ENCODE data around the gene C22orf39.

Gene C22orf39

DNA sequence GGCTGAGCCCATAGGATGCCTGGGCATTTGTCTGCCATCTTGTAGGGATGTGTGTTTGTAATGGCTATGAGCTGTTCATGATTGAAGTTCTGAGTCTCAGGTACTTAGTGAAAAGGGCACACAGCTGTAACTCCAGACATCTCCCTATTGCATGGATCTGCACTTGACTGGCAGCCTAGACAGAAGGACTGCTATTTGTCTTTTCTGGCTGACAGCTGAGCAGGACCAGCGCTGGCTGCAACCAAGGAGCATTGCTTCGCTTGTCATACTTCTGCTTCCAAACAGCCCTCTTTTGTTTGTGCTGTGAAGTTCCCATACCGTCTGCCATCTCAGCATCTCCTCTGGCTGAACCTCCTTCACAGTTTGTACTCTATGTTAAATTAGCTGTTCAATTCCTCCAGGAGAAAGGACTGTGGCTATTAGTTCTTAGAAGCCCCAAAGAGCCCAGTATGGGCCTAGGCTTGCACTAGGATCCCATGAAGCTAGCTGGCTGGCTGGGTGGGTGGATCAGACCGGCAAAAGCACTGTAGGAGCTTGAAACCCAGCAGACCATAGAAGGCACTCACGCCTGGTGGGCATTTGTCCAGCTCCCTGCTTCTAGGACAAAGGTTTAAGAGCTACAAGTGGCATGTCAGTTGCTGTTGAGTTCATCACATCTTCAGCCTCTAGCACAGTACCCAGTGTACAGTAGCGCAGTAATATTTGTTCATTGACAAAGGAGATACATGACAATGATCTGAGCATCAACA is 36.4 kb downstream of the C22orf39 start:
- no peak overlapping the region for H3K4me3 ChIP-seq (ENCODE audit: insufficient read depth, low read length, poor library complexity, severe bottlenecking)
- H3F3A ChIP-seq (ENCODE audit: insufficient read depth): no peaks in the 10 kb centered on the region
- no peaks in the 10 kb centered on the region for H3K9me3 ChIP-seq (ENCODE audit: insufficient read depth, low read length)
- H4K20me1 ChIP-seq (ENCODE audit: low read depth, low read length): no peaks in the 10 kb centered on the region
- H3K4me2 ChIP-seq (ENCODE audit: low read depth, low read length, poor library complexity, severe bottlenecking): no peak overlapping the region
- no peak for TF ChIP-seq EZH2phosphoT487 (conservative IDR thresholded peaks at IDR 0.05; ENCODE audit: low read length)
- TF ChIP-seq, protein P1, sequence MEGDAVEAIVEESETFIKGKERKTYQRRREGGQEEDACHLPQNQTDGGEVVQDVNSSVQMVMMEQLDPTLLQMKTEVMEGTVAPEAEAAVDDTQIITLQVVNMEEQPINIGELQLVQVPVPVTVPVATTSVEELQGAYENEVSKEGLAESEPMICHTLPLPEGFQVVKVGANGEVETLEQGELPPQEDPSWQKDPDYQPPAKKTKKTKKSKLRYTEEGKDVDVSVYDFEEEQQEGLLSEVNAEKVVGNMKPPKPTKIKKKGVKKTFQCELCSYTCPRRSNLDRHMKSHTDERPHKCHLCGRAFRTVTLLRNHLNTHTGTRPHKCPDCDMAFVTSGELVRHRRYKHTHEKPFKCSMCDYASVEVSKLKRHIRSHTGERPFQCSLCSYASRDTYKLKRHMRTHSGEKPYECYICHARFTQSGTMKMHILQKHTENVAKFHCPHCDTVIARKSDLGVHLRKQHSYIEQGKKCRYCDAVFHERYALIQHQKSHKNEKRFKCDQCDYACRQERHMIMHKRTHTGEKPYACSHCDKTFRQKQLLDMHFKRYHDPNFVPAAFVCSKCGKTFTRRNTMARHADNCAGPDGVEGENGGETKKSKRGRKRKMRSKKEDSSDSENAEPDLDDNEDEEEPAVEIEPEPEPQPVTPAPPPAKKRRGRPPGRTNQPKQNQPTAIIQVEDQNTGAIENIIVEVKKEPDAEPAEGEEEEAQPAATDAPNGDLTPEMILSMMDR (IDR thresholded peaks at IDR 0.05; ENCODE audit: insufficient read depth, low read length, poor library complexity, severe bottlenecking): no peak
- no peaks in the 10 kb centered on the region for H3K36me3 ChIP-seq (ENCODE audit: low read length)
- no peaks in the 10 kb centered on the region for H3K9me2 ChIP-seq (replicated peaks; ENCODE audit: insufficient read depth, low read length)
- H3K9ac ChIP-seq (ENCODE audit: low read length): no peak overlapping the region
- no peak overlapping the region for H3K27ac ChIP-seq (ENCODE audit: low read depth, low read length)
- no peak overlapping the region for H2AFZ ChIP-seq (ENCODE audit: low read depth, low read length, severe bottlenecking)
- H3K79me2 ChIP-seq (ENCODE audit: insufficient read depth, low read length): peaks cover 48% of the 10 kb centered on the region
- no peaks in the 10 kb centered on the region for H3K27me3 ChIP-seq (ENCODE audit: low read length)

DNA sequence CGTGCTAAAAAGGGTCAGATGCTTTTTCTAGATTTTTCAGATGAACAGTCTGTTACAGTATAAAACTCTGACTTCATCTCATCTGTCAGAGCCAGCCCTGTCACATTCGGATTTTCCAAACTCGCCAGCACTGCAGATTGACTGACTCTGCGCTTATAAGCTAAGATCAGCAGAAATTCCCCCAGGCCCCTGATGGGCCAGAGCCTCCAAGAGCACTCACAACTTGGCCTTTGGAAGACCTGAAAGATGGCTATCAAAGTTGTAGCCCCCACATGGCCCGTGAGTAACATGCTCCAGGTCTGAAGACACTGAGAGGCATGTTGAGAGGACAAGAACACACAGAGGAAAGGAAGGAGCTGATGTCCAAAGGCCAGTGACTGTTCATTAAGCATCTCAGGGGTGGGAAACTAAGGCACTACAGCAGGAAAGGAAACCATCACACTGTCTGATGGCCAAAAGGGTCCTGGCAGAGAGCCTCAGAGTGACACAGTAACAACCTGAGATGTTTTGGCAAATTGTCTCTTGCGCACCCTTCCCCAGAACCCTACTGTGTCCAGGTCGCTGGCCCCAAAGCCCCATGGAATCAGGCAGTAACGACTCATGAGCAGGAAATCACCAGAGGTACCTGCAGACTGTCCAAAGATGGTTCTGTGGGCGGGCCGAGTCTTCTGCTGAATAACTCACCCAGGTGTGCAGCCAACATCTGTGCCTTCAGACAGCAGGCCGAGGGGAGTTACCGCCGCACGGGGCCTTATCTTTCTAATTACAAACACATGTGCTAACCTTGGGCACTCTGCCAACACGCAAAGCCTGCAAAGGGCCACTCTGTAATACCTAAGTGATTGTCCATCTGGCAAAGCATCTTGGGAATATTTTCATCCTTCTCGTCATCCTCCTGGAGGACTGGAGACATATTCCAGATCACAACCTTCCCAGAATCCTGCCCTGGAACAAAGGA is 39.6 kb downstream of the C22orf39 start:
- Histone ChIP-seq H4K20me1 (ENCODE audit: low read depth, low read length) (no peaks in the 10 kb centered on the region), H3K4me3 (ENCODE audit: insufficient read depth, low read length, poor library complexity, severe bottlenecking) (no peak overlapping the region), H3F3A (ENCODE audit: insufficient read depth) (no peaks in the 10 kb centered on the region), H3K9me2 (replicated peaks; ENCODE audit: insufficient read depth, low read length) (no peaks in the 10 kb centered on the region), H3K27ac (ENCODE audit: low read depth, low read length) (no peak overlapping the region), H3K36me3 (ENCODE audit: low read length) (no peaks in the 10 kb centered on the region), H3K4me2 (ENCODE audit: low read depth, low read length, poor library complexity, severe bottlenecking) (no peak overlapping the region), H3K79me2 (ENCODE audit: insufficient read depth, low read length) (peaks cover 21% of the 10 kb centered on the region), H3K9me3 (ENCODE audit: insufficient read depth, low read length) (no peaks in the 10 kb centered on the region), H3K27me3 (ENCODE audit: low read length) (no peaks in the 10 kb centered on the region), H3K9ac (ENCODE audit: low read length) (no peak overlapping the region), H2AFZ (ENCODE audit: low read depth, low read length, severe bottlenecking) (no peak overlapping the region)
- TF ChIP-seq, protein P1 (IDR thresholded peaks at IDR 0.05; ENCODE audit: insufficient read depth, low read length, poor library complexity, severe bottlenecking): no peak
- TF ChIP-seq EZH2phosphoT487 (conservative IDR thresholded peaks at IDR 0.05; ENCODE audit: low read length): no peak

DNA sequence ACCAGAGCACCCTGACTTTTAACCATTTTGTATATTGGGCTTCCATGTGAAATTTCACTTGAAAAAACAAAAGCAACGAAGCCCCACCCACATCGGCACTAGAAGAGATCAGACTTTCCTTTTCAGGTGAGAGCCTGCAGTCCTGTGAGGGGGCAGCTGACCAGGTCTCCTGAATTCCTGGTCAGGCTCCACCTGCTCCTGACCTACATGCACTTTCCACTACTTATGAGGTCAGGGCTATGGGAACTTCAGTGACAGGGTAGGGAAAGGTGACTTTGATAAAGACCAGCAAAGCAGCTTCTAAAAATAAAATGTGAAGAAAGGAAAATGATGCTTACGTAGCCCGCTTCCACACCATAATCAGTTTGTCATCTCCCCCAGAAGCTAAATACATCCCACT is 40.7 kb downstream of the C22orf39 start:
- Histone ChIP-seq H3K27ac (ENCODE audit: low read depth, low read length) (no peak overlapping the region), H4K20me1 (ENCODE audit: low read depth, low read length) (no peaks in the 10 kb centered on the region), H3K27me3 (ENCODE audit: low read length) (no peaks in the 10 kb centered on the region), H3K4me3 (ENCODE audit: insufficient read depth, low read length, poor library complexity, severe bottlenecking) (no peak overlapping the region), H3F3A (ENCODE audit: insufficient read depth) (no peaks in the 10 kb centered on the region), H3K4me2 (ENCODE audit: low read depth, low read length, poor library complexity, severe bottlenecking) (no peak overlapping the region), H3K9me2 (replicated peaks; ENCODE audit: insufficient read depth, low read length) (no peaks in the 10 kb centered on the region), H3K79me2 (ENCODE audit: insufficient read depth, low read length) (peaks cover 10% of the 10 kb centered on the region; the same call in 1 of the 2 replicates), H2AFZ (ENCODE audit: low read depth, low read length, severe bottlenecking) (no peak overlapping the region), H3K9ac (ENCODE audit: low read length) (no peak overlapping the region), H3K36me3 (ENCODE audit: low read length) (no peaks in the 10 kb centered on the region), H3K9me3 (ENCODE audit: insufficient read depth, low read length) (no peaks in the 10 kb centered on the region)
- TF ChIP-seq, protein P1 (IDR thresholded peaks at IDR 0.05; ENCODE audit: insufficient read depth, low read length, poor library complexity, severe bottlenecking): no peak
- TF ChIP-seq EZH2phosphoT487 (conservative IDR thresholded peaks at IDR 0.05; ENCODE audit: low read length): no peak
